Immature natural killer cell (primary cell): Measurements from ENCODE around the gene UGGT2. TPM values are rescaled to one million over a fixed set of nuclear protein-coding genes. Genes with fewer than 3 reads are reported as not detected.
"Not testable (repeated sequence)": the region's sequence is repeated elsewhere in the genome, so short reads cannot be mapped to it uniquely, and the experiment has no call there.

Experiments
- DNase-seq, 3 donors: peaks; one replicate each; pipeline ENCODE4 v3.0.0; 2022; ENCODE audit warnings: mixed read lengths in 1 of 3
- H3K27ac Mint-ChIP-seq, 6 donors: one replicate each; pipeline ENCODE4 v1.8.0; 2020; ENCODE audit warnings: mixed read lengths in 6 of 6, mild to moderate bottlenecking in 5 of 6, inconsistent platforms in 4 of 6, moderate library complexity in 3 of 6
- H3K27me3 Mint-ChIP-seq, 3 donors: one replicate each; pipeline ENCODE4 v1.8.0; 2020 to 2021; ENCODE audit warnings: low read depth in 3 of 3, mild to moderate bottlenecking in 3 of 3, mixed read lengths in 3 of 3, moderate library complexity in 3 of 3, inconsistent platforms in 1 of 3
- H3K36me3 Mint-ChIP-seq, 3 donors: one replicate each; pipeline ENCODE4 v1.8.0; 2020; ENCODE audit warnings: mixed read lengths in 3 of 3, inconsistent platforms in 2 of 3, mild to moderate bottlenecking in 2 of 3
- H3K4me1 Mint-ChIP-seq, 2 donors: one replicate each; pipeline ENCODE4 v1.8.0; 2020; ENCODE audit warnings: inconsistent platforms in 2 of 2, mild to moderate bottlenecking in 2 of 2, mixed read lengths in 2 of 2, moderate library complexity in 1 of 2
- H3K4me3 Mint-ChIP-seq, 5 donors: one replicate each; pipeline ENCODE4 v1.8.0; 2020; ENCODE audit warnings: mild to moderate bottlenecking in 5 of 5, mixed read lengths in 5 of 5, inconsistent platforms in 3 of 5, moderate library complexity in 3 of 5
- H3K9me3 Mint-ChIP-seq, 6 donors: one replicate each; pipeline ENCODE4 v1.8.0; 2020; ENCODE audit warnings: mild to moderate bottlenecking in 6 of 6, mixed read lengths in 6 of 6, inconsistent platforms in 4 of 6, moderate library complexity in 3 of 6
- polyA plus RNA-seq, 3 donors: library from polyadenylated mRNA; unstranded; fragments of 300-500 nt; fragmentation: Illumina TruSeq; gene quantifications; one replicate each; pipeline ENCODE4 v1.2.3, GENCODE V29; 2021

Gene UGGT2
- polyA plus RNA-seq, 3 donors from 2014 or later: 0.86 TPM; not detected in 2

GRCh38 chr13:95982144-95982543 is 71.1 kb downstream of the UGGT2 start:
- H3K27me3 Mint-ChIP-seq: no peaks in the 10 kb centered on the region
- no peak for DNase-seq
- no peaks in the 10 kb centered on the region for H3K36me3 Mint-ChIP-seq
- H3K4me3 Mint-ChIP-seq: no peak overlapping the region
- H3K27ac Mint-ChIP-seq: no peak overlapping the region
- peaks cover 0 to 7% (median 4%) of the 10 kb centered on the region in 6 donors for H3K9me3 Mint-ChIP-seq
- no peaks in the 10 kb centered on the region for H3K4me1 Mint-ChIP-seq

DNA sequence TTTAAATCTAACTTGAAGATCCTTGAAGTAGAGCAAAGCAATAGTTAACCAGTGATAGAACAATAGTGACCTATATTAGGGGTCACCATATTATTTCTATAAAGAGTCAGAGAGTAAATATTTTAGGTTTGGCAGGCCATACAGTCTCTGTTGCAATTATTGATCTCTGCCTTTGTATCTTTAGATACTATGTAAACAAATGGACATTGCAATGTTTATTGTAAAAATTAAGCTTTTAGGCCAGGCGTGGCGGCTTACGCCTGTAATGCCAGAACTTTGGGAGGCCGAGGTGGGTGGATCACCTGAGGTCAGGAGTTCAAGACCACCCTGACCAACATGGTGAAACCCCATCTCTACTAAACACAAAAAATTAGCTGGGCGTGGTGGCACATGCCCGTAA is 80.5 kb downstream of the UGGT2 start:
- DNase-seq, H3K27me3 Mint-ChIP-seq, H3K27ac Mint-ChIP-seq, H3K4me1 Mint-ChIP-seq, H3K4me3 Mint-ChIP-seq, H3K36me3 Mint-ChIP-seq: not testable (repeated sequence)
- peaks cover 0 to 14% (median 6%) of the 10 kb centered on the region in 6 donors for H3K9me3 Mint-ChIP-seq

GRCh38 chr13:95970878-95971277 is 82.3 kb downstream of the UGGT2 start:
- no peak overlapping the region for H3K4me3 Mint-ChIP-seq
- DNase-seq: no peak
- H3K27ac Mint-ChIP-seq: no peak overlapping the region
- H3K36me3 Mint-ChIP-seq: no peaks in the 10 kb centered on the region
- peaks cover 0 to 16% (median 4%) of the 10 kb centered on the region in 6 donors for H3K9me3 Mint-ChIP-seq
- no peaks in the 10 kb centered on the region for H3K4me1 Mint-ChIP-seq
- H3K27me3 Mint-ChIP-seq: no peaks in the 10 kb centered on the region

GRCh38 chr13:95968906-95969305 is 84.3 kb downstream of the UGGT2 start:
- DNase-seq: no peak
- no peaks in the 10 kb centered on the region for H3K36me3 Mint-ChIP-seq
- no peak overlapping the region for H3K4me3 Mint-ChIP-seq
- H3K27ac Mint-ChIP-seq: no peak overlapping the region
- H3K9me3 Mint-ChIP-seq: peaks cover 0 to 16% (median 4%) of the 10 kb centered on the region in 6 donors
- H3K4me1 Mint-ChIP-seq: no peaks in the 10 kb centered on the region
- H3K27me3 Mint-ChIP-seq: no peaks in the 10 kb centered on the region

DNA sequence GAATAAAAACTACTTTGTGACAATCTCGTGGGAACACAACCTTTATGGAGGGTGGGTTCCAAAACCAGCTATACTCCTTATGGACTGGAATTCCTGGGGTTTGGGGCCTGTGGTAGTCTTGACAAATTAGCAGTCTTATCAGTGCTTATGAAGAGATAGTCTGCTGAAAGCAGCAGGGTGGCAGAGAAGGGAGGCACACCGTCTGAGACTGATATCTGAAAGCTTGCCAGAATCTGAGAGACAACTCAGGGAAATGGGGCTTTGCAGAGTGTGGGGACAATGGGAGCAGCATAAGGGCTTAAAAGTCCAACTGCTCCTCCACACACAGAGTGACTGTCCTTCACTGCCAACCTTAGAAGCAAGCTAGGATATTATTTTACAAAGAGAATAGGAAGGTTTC is 95.9 kb downstream of the UGGT2 start:
- H3K27ac Mint-ChIP-seq: no peak overlapping the region
- H3K4me3 Mint-ChIP-seq: no peak overlapping the region
- H3K27me3 Mint-ChIP-seq: no peaks in the 10 kb centered on the region
- peaks cover 0 to 36% (median 22%) of the 10 kb centered on the region in 6 donors for H3K9me3 Mint-ChIP-seq
- no peak for DNase-seq
- no peaks in the 10 kb centered on the region for H3K36me3 Mint-ChIP-seq
- H3K4me1 Mint-ChIP-seq: no peaks in the 10 kb centered on the region

DNA sequence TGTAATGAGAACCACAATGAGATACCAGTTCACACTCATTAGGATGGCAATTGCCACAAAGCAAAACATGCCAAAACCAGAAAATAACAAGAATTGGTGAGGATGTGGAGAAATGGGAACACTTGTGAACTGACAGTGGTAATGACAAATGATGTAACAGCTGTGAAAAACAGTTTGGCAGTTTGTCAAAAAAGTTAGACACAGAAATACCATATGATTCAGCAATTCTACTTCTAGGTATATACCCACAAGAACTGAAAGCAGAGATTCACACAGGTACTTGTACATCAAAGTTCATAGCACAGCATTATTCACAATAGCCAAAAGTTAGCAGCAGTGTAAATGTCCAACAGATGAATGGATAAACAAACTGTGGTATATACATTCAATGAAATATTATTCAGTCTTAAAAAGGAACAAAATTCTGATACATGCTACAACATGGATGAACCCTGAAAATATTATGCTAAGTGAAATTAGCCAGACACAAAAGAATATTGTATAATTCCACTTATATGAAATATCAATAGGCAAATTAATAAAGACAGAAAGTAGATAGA is 96.5 kb downstream of the UGGT2 start:
- no peak for DNase-seq
- Mint-ChIP-seq H3K4me3 (no peak overlapping the region), H3K4me1 (no peaks in the 10 kb centered on the region), H3K27ac (no peak overlapping the region), H3K36me3 (no peaks in the 10 kb centered on the region), H3K9me3 (peaks cover 0 to 30% (median 22%) of the 10 kb centered on the region in 6 donors), H3K27me3 (no peaks in the 10 kb centered on the region)

DNA sequence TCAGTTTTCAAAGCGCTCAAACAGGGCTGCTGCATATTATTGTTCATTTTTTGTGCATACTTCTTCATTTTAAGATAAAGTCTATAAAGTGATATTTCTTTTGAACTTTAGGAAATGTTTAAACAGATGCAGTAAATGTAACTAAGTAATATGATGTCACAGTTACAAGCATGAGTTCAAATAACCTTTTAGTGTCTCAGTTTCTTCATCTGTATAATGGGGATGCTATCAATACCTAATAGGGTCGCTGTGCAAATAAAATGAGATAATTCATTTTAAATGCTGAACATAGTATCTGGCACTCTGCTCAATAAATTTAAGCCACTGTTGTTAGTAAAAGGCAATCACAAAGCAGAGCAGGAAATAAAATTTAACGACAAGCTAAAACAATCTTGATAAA is 97.5 kb downstream of the UGGT2 start:
- H3K27me3 Mint-ChIP-seq: no peaks in the 10 kb centered on the region
- H3K9me3 Mint-ChIP-seq: peaks cover 0 to 28% (median 20%) of the 10 kb centered on the region in 6 donors
- H3K4me3 Mint-ChIP-seq: no peak overlapping the region
- no peaks in the 10 kb centered on the region for H3K36me3 Mint-ChIP-seq
- H3K4me1 Mint-ChIP-seq: no peaks in the 10 kb centered on the region
- DNase-seq: no peak
- H3K27ac Mint-ChIP-seq: no peak overlapping the region

GRCh38 chr13:95955255-95955654 is 97.9 kb downstream of the UGGT2 start:
- Mint-ChIP-seq H3K27me3 (no peaks in the 10 kb centered on the region), H3K9me3 (peaks cover 0 to 25% (median 20%) of the 10 kb centered on the region in 6 donors), H3K36me3 (no peaks in the 10 kb centered on the region), H3K4me3 (no peak overlapping the region), H3K27ac (no peak overlapping the region), H3K4me1 (no peaks in the 10 kb centered on the region)
- no peak for DNase-seq

GRCh38 chr13:95954266-95954665 is 98.9 kb downstream of the UGGT2 start:
- no peaks in the 10 kb centered on the region for H3K36me3 Mint-ChIP-seq
- peaks cover 0 to 21% (median 14%) of the 10 kb centered on the region in 6 donors for H3K9me3 Mint-ChIP-seq
- H3K4me1 Mint-ChIP-seq: no peaks in the 10 kb centered on the region
- H3K27ac Mint-ChIP-seq: no peak overlapping the region
- no peak for DNase-seq
- H3K27me3 Mint-ChIP-seq: no peaks in the 10 kb centered on the region
- no peak overlapping the region for H3K4me3 Mint-ChIP-seq

DNA sequence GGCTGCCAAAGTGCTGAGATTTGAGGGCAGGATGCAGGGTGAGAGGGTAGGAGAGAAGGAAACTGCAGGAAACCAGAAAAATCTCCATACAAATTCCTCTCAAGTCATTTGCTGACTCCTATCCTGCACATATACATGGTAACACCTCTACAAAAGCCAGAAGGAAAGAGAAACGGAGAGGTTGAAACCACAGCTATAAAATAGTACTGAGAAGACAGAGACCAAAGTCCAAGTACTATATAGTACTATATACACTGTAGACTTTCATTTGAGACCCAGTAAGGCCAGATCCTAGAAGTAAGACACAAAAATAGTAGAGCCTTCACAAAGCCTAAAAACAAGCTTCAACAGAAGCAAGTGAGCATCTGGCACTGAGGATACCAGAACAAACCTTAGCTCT is 103.1 kb downstream of the UGGT2 start:
- Mint-ChIP-seq H3K4me1 (no peaks in the 10 kb centered on the region), H3K27ac (no peak overlapping the region), H3K4me3 (no peak overlapping the region), H3K9me3 (peaks cover 0 to 12% (median 3%) of the 10 kb centered on the region in 6 donors), H3K27me3 (no peaks in the 10 kb centered on the region), H3K36me3 (no peaks in the 10 kb centered on the region)
- no peak for DNase-seq

- Mint-ChIP-seq H3K27me3 (no peaks in the 10 kb centered on the region), H3K4me3 (no peak overlapping the region), H3K27ac (no peak overlapping the region), H3K4me1 (no peaks in the 10 kb centered on the region), H3K36me3 (no peaks in the 10 kb centered on the region), H3K9me3 (peaks cover 0 to 12% (median 3%) of the 10 kb centered on the region in 6 donors)
- no peak for DNase-seq
Observed at GRCh38 chr13:95948656-95949055, 104.5 kb downstream of the UGGT2 start.

GRCh38 chr13:95937714-95938320 is 115.4 kb downstream of the UGGT2 start:
- Mint-ChIP-seq H3K9me3 (peaks cover 2 to 23% (median 8%) of the 10 kb centered on the region in 6 donors), H3K4me1 (no peaks in the 10 kb centered on the region), H3K27ac (no peak overlapping the region), H3K27me3 (peaks cover 0 to 2% (median 0%) of the 10 kb centered on the region in 3 donors), H3K36me3 (peaks cover 0 to 3% (median 0%) of the 10 kb centered on the region in 3 donors), H3K4me3 (no peak overlapping the region)
- no peak for DNase-seq

DNA sequence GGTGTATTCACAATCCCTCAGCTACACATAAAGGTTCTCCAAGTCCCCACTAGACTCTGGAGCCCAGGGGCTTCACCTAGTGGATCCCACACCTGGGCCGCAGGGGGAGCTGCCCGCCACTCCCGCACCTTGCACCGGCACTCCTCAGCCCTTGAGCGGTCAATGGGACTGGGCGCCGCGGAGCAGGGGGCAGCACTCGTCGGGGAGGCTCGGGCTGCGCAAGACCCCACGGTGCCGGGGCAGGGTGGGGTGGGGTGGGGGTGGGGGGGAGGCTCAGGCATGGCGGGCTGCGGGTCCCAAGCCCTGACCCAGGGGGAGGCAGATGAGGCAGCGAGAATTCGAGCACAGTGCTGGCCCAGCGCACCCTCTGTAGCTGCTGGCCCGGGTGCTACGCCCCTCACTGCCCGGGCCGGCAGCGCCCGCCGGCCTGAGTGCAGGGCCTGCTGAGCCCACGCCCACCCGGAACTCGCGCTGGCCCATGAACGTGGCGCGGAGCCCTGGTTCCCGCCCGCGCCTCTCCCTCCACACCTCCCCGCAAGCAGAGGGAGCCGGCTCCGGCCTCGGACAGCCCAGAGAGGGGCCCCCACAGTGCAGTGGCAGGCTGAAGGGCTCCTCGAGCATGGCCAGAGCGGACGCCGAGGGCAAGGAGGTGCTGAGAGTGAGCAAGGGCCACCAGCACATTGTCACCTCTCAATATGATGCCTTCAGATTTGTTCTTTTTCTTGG is 121.7 kb downstream of the UGGT2 start:
- Mint-ChIP-seq H3K9me3 (peaks cover 7 to 38% (median 22%) of the 10 kb centered on the region in 6 donors), H3K4me1 (no peaks in the 10 kb centered on the region), H3K27me3 (peaks cover 0 to 2% (median 0%) of the 10 kb centered on the region in 3 donors), H3K4me3 (no peak overlapping the region), H3K36me3 (peaks cover 0 to 12% (median 7%) of the 10 kb centered on the region in 3 donors), H3K27ac (no peak overlapping the region)
- DNase-seq: no peak

DNA sequence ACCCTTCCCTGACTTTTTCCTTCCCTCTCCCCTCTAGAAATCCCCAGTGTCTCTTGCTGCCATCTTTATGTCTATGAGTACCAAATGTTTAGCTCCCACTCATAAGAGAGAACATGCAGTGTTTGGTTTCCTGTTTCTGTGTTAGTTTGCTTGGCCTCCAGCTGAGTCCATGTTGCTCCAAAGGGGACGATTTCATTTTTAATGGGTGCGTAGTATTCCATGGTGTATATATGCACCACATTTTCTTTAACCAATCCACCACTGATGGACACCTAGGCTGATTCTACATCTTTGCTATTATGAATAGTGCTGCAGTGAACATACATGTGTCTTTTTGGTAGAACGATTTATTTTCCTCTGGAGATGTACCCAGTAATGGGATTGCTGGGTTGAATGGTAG is 123.8 kb downstream of the UGGT2 start:
- H3K27me3 Mint-ChIP-seq: no peaks in the 10 kb centered on the region
- peaks cover 0 to 9% (median 7%) of the 10 kb centered on the region in 3 donors for H3K36me3 Mint-ChIP-seq

More for the DNA sequence above, 123.8 kb downstream of the UGGT2 start:
- no peak for DNase-seq
- Mint-ChIP-seq H3K9me3 (peaks cover 5 to 31% (median 19%) of the 10 kb centered on the region in 6 donors), H3K4me3 (no peak overlapping the region), H3K4me1 (no peaks in the 10 kb centered on the region), H3K27ac (no peak overlapping the region)
